ENCODE data around the gene EIF4G1. TPM values are rescaled to one million over a fixed set of nuclear protein-coding genes. Genes with fewer than 3 reads are reported as not detected.

EIF4G1 gene
- total and polyA plus RNA-seq, 7 donors = 395 to 787 (median 628) TPM

DNA sequence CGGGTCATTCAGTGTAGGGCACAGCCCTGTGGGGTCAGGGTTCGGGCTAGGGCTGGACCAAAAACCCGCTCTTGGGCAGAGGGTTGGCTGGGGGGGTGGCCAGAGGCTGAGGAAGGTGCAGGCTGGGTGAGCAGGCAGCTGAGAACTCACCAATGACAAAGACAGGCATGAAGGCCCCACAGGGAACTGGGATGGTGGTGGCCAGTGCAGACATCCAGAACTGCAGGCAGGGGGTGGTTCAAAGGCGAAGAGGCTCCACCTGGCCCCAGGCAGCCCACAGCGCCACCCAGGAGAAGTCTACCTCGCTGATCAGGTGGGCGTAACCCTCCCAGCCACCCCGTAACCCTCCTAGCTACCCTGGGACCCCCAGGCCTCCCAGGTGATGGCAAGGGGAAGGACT is 40.3 kb downstream of the EIF4G1 start:
- no peak for DNase-seq
- Histone ChIP-seq H3K9me3 (no peaks in the 10 kb centered on the region), H3K27me3 (ENCODE audit: insufficient read depth in 3 of 3, low read length in 2 of 3) (no peaks in the 10 kb centered on the region), H3K4me3 (no peak overlapping the region), H3K4me1 (no peaks in the 10 kb centered on the region), H3K36me3 (ENCODE audit: insufficient read depth in 1 of 2, low read depth in 1 of 2) (peaks cover 0 to 10% of the 10 kb centered on the region in 2 donors), H3K27ac (no peak overlapping the region)
- WGBS, 3 donors = 80 to 84% (median 82%) methylated on average over 8 of the region's 8 CpGs
- intact Hi-C loops (cut with DNase I) = no loop called here
- peak in 1 of 4 donors; percentile 8 for ATAC-seq
- TF ChIP-seq, protein P1, sequence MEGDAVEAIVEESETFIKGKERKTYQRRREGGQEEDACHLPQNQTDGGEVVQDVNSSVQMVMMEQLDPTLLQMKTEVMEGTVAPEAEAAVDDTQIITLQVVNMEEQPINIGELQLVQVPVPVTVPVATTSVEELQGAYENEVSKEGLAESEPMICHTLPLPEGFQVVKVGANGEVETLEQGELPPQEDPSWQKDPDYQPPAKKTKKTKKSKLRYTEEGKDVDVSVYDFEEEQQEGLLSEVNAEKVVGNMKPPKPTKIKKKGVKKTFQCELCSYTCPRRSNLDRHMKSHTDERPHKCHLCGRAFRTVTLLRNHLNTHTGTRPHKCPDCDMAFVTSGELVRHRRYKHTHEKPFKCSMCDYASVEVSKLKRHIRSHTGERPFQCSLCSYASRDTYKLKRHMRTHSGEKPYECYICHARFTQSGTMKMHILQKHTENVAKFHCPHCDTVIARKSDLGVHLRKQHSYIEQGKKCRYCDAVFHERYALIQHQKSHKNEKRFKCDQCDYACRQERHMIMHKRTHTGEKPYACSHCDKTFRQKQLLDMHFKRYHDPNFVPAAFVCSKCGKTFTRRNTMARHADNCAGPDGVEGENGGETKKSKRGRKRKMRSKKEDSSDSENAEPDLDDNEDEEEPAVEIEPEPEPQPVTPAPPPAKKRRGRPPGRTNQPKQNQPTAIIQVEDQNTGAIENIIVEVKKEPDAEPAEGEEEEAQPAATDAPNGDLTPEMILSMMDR (IDR thresholded peaks at IDR 0.05) = no peak

GRCh38 chr3:184355261-184356040 is 41.0 kb downstream of the EIF4G1 start:
- H3K27me3 ChIP-seq (ENCODE audit: insufficient read depth in 3 of 3, low read length in 2 of 3) = no peaks in the 10 kb centered on the region
- 77 to 78% (median 77%) methylated on average over 18 of the region's 18 CpGs for WGBS, 3 donors
- peaks cover 0 to 10% of the 10 kb centered on the region in 2 donors for H3K36me3 ChIP-seq (ENCODE audit: insufficient read depth in 1 of 2, low read depth in 1 of 2)
- no peaks in the 10 kb centered on the region for H3K9me3 ChIP-seq
- peak in 1 of 2 donors; percentile 44 for DNase-seq
- H3K27ac ChIP-seq = no peak overlapping the region
- peaks cover 3% of the 10 kb centered on the region for H3K4me1 ChIP-seq
- TF ChIP-seq, protein P1 (IDR thresholded peaks at IDR 0.05) = no peak
- no peak for ATAC-seq
- no peak overlapping the region for H3K4me3 ChIP-seq
- intact Hi-C loops (cut with DNase I) = no loop called here

DNA sequence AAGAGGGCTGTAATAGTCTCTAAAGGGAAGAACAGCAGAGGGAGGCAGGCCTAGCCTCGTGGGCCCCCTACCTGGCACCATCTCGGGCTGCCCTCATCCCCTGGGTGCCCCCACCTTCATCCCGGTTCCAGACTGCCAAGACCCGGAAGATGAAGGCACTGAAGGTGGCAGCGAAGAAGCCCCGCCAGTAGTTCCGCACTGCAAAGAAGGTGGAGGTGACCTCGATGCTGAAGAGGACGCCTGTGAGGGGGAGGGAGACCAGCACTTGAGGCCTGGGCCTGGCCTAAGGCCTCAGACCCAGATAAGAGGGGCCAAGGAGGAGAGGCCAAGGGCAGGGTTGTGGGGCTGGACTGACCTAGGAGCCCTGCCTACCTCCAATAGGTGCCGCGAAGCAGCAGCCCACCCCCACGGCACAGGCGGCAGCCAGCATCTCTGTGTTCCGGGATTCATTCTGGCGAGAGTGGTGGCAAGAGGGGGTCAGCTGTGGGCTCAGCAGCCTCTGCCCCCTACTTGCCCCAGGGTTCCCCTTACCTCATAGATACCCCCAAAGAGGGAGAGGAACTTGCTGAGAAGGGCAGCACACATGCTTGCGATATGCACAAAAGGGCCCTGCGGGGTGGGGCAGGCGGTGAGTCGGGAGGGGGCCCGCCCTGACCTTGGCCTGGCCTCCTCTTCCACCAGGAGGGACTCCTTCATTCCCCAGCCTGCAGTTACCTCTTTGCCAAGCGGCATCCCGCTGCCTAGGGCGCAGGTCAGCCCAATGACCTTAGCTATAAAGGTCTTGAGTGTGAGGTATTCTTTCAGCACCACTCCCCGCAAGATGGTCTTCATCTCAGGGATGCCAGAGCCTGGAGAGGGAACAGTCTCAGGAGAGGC is 43.1 kb downstream of the EIF4G1 start:
- Histone ChIP-seq H3K36me3 (ENCODE audit: insufficient read depth in 1 of 2, low read depth in 1 of 2) (peaks cover 0 to 10% of the 10 kb centered on the region in 2 donors), H3K4me1 (peaks cover 11% of the 10 kb centered on the region), H3K27me3 (ENCODE audit: insufficient read depth in 3 of 3, low read length in 2 of 3) (no peaks in the 10 kb centered on the region), H3K9me3 (no peaks in the 10 kb centered on the region), H3K27ac (no peak overlapping the region), H3K4me3 (no peak overlapping the region)
- intact Hi-C loops (cut with DNase I) = no loop called here
- 92 to 95% (median 94%) methylated on average over 22 to 24 of the region's 24 CpGs for WGBS, 3 donors
- DNase-seq (no peak), ATAC-seq (no peak)
- TF ChIP-seq, protein P1 (IDR thresholded peaks at IDR 0.05) = no peak

GRCh38 chr3:184358124-184358767 is 43.8 kb downstream of the EIF4G1 start:
- Histone ChIP-seq H3K4me1 (peaks cover 11% of the 10 kb centered on the region), H3K27ac (no peak overlapping the region), H3K9me3 (no peaks in the 10 kb centered on the region), H3K27me3 (ENCODE audit: insufficient read depth in 3 of 3, low read length in 2 of 3) (no peaks in the 10 kb centered on the region), H3K36me3 (ENCODE audit: insufficient read depth in 1 of 2, low read depth in 1 of 2) (peaks cover 0 to 4% of the 10 kb centered on the region in 2 donors), H3K4me3 (no peak overlapping the region)
- ATAC-seq (no peak), DNase-seq (no peak)
- 90 to 97% (median 95%) methylated on average over 12 of the region's 12 CpGs for WGBS, 3 donors
- TF ChIP-seq, protein P1 (IDR thresholded peaks at IDR 0.05) = no peak
- intact Hi-C loops (cut with DNase I) = no loop called here
